Stimulated activated CD8-positive, alpha-beta memory T cell treated with anti-CD3 and anti-CD28 coated beads, Interleukin-7, amount 100 ng/mL, for 24 hours (primary cell): ENCODE data around the gene BMPR1A.

ENCODE experiments used
- DNase-seq: peaks from one replicate; pipeline ENCODE4 v3.0.0-alpha.2; 2020; ENCODE audit warnings: low read depth

BMPR1A gene

GRCh38 chr10:86756511-86757112, at the start of gene BMPR1A:
BMPR1A (plus strand) TSS chr10:86756619; CDS start chr10:86876019, 119,400 bp downstream.
- no peak for DNase-seq

GRCh38 chr10:86706977-86707376, 49.4 kb upstream of the BMPR1A start:
- DNase-seq: no peak

- no peak for DNase-seq
These were observed 48.9 kb upstream of the BMPR1A start for GRCh38 chr10:86707505-86707904.

- no peak for DNase-seq
These were observed 48.2 kb upstream of the BMPR1A start for GRCh38 chr10:86708068-86708782.

GRCh38 chr10:86708783-86709380, 47.5 kb upstream of the BMPR1A start:
- DNase-seq: no peak

GRCh38 chr10:86709396-86710185, 46.8 kb upstream of the BMPR1A start:
- DNase-seq: no peak

GRCh38 chr10:86710987-86711512, 45.4 kb upstream of the BMPR1A start:
- peak; percentile 54 for DNase-seq

DNA sequence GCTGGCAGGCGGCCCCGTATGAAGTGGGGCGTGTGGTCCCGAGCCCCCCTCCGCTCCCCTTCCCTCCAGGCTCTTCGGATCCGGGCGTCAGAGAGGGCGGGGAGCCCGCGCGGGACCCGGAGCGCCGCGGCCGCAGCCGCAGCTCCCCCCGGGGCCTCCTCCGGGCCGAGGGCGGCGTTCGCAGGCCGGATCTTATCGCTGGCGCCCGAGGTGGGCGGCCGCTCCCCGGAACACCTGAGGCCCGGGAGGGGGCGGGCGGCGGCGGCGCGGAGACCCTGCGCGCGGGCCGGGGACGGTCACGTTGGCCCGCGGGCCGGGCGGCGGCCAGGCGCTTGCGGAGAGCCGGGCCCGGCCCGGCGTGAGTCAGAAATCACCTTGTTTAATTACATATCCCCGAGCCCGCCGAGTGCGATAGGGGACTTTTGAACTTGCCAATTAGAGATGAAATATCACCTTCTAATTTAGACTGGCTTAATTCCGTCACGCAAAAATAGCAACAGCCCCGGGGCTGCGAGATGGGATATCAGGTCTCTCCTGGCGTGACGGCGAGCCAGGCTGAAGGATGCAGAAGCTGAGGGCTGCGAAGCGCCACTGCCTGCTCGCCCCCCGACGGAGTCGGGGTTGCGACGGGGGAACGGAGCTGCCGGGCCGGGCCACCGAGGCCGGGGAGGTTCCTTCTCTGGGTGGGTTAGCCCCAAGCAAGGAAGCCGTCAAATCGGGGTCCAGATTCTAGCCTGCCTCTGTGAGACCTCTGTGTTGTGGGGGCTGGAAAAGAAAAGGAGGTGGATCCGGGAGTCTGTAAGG, 44.7 kb upstream of the BMPR1A start:
- DNase-seq: no peak

DNA sequence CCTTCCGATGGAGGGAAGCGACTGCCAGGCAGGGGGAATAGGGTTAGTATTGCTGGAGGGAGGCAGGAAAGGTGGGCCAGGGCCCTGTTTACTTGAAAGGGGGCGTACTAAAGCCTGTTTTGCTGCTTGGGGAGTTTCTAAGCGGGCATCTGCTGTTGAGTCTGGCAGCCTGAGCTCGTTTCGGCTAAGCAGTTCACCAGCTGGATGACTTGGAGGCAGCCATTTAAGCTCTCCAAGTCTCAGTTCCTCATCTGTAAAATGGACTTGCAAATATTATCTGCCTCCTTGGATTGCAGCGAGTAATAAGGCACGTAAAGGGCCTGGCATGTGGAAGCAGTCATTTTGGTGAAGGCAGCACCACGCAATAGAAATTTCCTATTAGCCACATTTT, 44.1 kb upstream of the BMPR1A start:
- DNase-seq: no peak

DNA sequence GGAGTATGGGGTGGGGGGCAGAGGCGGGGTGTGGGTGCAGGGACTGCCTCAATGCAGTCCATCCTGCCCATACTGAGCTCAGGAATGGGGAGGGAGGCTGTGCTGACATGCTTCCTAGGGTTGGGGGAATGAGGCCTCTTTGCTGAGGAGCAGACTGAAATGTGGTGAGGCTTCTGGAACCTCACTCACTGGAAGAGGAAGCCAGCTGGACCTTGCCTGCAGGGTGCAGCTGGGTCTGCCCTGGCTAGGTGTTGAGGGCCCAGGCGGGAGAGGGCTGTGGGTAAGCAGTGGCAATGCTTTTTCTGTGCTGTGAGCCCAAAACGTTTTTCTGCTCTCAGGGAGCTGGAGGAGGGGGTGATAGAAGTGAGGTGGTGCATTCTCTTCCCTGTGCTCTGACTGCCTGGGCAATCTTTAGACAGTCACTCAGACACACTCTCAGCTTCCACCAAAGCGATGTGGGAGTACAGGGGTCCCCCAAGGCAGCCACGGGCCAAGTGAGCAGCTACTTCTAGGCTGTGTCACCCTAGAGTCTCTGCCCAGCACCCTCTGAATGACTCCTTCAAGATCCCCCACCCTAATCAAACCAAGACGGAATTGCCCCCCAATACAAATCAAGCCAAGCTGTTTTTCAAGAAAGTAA, 41.1 kb upstream of the BMPR1A start:
- DNase-seq: no peak

DNA sequence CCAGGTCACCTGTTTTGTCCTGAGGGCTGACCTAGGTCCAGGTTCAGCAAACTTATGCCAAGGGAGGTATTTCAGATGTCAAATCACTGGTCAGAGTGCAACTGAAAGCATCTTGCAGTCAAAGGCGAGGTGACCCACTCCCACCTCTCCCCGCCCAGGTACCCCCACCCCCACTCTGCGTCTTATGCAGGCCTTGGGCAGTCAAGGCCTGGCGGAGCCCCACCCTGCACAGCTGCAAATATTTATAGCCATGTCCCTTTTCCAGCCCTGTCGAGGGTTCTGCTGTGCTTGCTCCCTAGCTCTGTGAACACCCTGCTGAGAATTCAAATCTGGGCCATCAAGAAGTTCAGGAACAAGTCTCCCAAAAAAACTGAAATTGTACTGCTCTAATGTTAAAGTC, 40.6 kb upstream of the BMPR1A start:
- no peak for DNase-seq

DNA sequence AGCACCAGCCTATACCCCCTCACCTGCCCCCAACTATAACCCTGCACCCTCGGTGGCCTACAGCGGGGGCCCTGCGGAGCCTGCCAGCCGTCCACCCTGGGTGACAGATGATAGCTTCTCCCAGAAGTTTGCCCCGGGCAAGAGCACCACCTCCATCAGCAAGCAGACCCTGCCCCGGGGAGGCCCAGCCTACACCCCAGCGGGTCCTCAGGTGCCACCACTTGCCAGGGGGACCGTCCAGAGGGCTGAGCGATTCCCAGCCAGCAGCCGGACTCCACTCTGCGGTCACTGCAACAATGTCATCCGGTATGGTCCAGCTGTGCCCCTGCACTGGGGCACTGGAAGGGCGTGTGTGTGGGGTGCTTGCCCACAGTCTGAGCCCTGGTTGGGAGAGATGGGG, 40.0 kb upstream of the BMPR1A start:
- no peak for DNase-seq

DNA sequence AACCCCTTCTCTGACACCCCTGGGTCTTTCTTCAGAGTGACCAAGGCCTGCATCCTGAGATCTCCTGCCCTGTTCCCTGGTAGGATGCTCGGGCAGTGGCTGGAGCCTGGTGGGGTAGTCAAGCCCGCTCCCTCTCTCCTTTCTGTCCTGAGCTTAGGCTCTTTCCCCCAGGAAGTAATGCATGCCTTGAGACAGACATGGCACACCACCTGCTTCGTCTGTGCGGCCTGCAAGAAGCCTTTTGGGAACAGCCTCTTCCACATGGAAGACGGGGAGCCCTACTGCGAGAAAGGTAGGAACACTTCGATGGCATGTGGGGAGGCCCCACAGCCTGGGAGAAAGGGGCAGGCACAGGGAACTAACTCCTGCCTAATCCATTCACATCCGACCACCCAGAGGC, 37.9 kb upstream of the BMPR1A start:
- DNase-seq: no peak

GRCh38 chr10:86721232-86721631, 35.2 kb upstream of the BMPR1A start:
- no peak for DNase-seq

GRCh38 chr10:86723009-86723408, 33.4 kb upstream of the BMPR1A start:
- DNase-seq: no peak

DNA sequence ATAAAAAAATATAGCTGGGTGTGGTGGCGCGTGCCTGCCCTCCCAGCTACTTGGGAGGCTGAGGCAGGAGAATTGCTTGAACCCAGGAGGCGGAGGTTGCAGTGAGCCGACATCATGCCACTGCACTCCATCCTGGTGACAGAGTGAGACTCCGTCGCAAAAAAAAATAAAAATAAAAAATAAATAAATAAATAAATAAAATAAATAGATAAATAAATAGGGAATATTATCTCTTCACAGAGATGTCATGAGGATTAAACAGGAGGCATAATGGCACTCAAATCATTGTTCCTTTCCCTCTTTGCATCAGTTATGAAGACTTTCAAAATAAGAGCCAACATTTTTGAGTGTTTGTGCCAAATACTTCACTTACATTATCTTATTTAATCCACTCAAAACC, 32.0 kb upstream of the BMPR1A start:
- no peak for DNase-seq

DNA sequence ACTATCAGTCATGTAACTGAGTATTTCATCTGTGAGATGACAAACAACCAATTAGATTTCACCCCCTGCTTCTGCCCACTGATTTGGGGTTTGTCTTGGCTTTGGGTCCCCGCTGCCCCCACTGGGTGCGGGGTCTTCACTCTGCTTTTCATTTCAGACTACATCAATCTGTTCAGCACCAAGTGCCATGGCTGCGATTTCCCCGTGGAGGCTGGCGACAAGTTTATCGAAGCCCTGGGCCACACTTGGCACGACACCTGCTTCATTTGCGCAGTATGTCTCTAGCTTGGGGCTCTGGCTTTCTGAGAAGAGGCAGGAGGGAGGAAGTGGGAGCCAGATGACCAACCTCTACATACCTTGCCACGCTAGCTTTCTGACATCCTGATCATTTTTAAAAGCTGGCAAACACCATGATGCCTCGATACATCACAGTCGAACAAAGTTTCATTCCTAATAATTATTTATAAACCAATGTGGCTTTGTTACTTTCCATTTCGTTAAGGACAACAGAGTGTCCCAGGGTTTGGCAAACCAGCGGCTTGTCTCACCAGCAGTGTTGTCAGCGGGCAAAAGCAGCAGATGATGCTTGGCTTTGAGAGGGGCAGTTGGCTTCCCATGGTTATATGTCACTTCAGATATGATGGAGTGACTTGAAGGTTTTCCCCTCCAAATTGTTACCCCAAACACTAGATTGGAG, 30.3 kb upstream of the BMPR1A start:
- no peak for DNase-seq

- no peak for DNase-seq
These were observed 29.8 kb upstream of the BMPR1A start for GRCh38 chr10:86726677-86726999.

DNA sequence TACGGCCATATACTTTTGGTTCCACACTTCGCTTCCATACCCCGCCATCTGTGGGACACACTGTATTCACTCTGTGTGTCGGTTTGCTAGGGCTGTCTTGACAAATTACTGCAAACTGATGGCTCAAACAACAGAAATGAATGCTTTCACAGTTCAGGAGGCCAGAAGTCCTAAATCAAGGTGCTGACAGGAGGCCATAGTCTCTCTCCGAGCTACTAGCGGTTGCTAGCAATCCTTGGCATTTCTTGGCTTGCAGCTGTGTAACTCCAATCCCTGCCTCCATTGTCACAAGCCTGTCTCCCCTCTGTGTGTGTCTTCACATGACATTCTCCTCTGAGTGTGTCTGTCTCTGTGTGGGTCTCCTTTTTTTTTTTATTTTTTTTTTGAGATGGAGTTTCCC, 28.9 kb upstream of the BMPR1A start:
- DNase-seq: no peak

- DNase-seq: no peak
These were observed 28.4 kb upstream of the BMPR1A start for GRCh38 chr10:86728056-86728455.

GRCh38 chr10:86729677-86730076, 26.7 kb upstream of the BMPR1A start:
- no peak for DNase-seq
